ENCODE data around the gene ITPRID2. TPM values are rescaled to one million over a fixed set of nuclear protein-coding genes. Genes with fewer than 3 reads are reported as not detected.

The ITPRID2 gene
- total RNA-seq, 4 donors from 2014 or later = 84.5 to 159 (median 114) TPM

GRCh38 chr2:181902625-181903024, 11.1 kb downstream of the ITPRID2 start:
- H3K9me3 ChIP-seq = no peaks in the 10 kb centered on the region
- TF ChIP-seq POLR2A (IDR thresholded peaks at IDR 0.05) (no peak), CTCF (IDR thresholded peaks at IDR 0.05) (no peak)
- no peak overlapping the region for H3K4me3 ChIP-seq
- DNase-seq = no peak
- intact Hi-C loops (cut with DNase I; ENCODE audit: low total_unique reads) = no loop called here
- no peaks in the 10 kb centered on the region for H3K27me3 ChIP-seq
- H3K27ac ChIP-seq = no peak overlapping the region
- no peaks in the 10 kb centered on the region for H3K36me3 ChIP-seq
- H3K4me1 ChIP-seq = peaks cover 0 to 6% of the 10 kb centered on the region in 2 donors

GRCh38 chr2:181904022-181904632, 12.6 kb downstream of the ITPRID2 start:
- peaks cover 0 to under 1% of the 10 kb centered on the region in 2 donors for H3K4me1 ChIP-seq
- no peak overlapping the region for H3K4me3 ChIP-seq
- intact Hi-C loops (cut with DNase I; ENCODE audit: low total_unique reads) = no loop called here
- H3K27ac ChIP-seq = peak overlapping the region in 1 of 2 donors; percentile 42
- TF ChIP-seq POLR2A (IDR thresholded peaks at IDR 0.05) = no peak
- peak; percentile 42 to 64 (median 60) for TF ChIP-seq CTCF (IDR thresholded peaks at IDR 0.05)
- H3K27me3 ChIP-seq = no peaks in the 10 kb centered on the region
- H3K36me3 ChIP-seq = no peaks in the 10 kb centered on the region
- DNase-seq = no peak
- no peaks in the 10 kb centered on the region for H3K9me3 ChIP-seq

GRCh38 chr2:181907057-181907456, 15.5 kb downstream of the ITPRID2 start:
- Histone ChIP-seq H3K4me1 (peaks cover 0 to 6% of the 10 kb centered on the region in 2 donors), H3K36me3 (no peaks in the 10 kb centered on the region), H3K27ac (no peak overlapping the region), H3K27me3 (no peaks in the 10 kb centered on the region), H3K9me3 (no peaks in the 10 kb centered on the region), H3K4me3 (no peak overlapping the region)
- DNase-seq = no peak
- intact Hi-C loops (cut with DNase I; ENCODE audit: low total_unique reads) = no loop called here
- TF ChIP-seq POLR2A (IDR thresholded peaks at IDR 0.05) = no peak
- no peak for TF ChIP-seq CTCF (IDR thresholded peaks at IDR 0.05)

GRCh38 chr2:181907635-181908034, 16.1 kb downstream of the ITPRID2 start:
- TF ChIP-seq CTCF (IDR thresholded peaks at IDR 0.05) (no peak), POLR2A (IDR thresholded peaks at IDR 0.05) (no peak)
- no peaks in the 10 kb centered on the region for H3K27me3 ChIP-seq
- no peak overlapping the region for H3K4me3 ChIP-seq
- intact Hi-C loops (cut with DNase I; ENCODE audit: low total_unique reads) = no loop called here
- DNase-seq = no peak
- no peaks in the 10 kb centered on the region for H3K9me3 ChIP-seq
- peaks cover 0 to 6% of the 10 kb centered on the region in 2 donors for H3K4me1 ChIP-seq
- no peak overlapping the region for H3K27ac ChIP-seq
- no peaks in the 10 kb centered on the region for H3K36me3 ChIP-seq

GRCh38 chr2:181910028-181910831, 18.7 kb downstream of the ITPRID2 start:
- Histone ChIP-seq H3K4me1 (peaks cover 0 to 6% of the 10 kb centered on the region in 2 donors), H3K9me3 (no peaks in the 10 kb centered on the region), H3K27ac (no peak overlapping the region), H3K36me3 (no peaks in the 10 kb centered on the region), H3K27me3 (no peaks in the 10 kb centered on the region), H3K4me3 (no peak overlapping the region)
- TF ChIP-seq CTCF (IDR thresholded peaks at IDR 0.05) (no peak), POLR2A (IDR thresholded peaks at IDR 0.05) (no peak)
- no peak for DNase-seq
- intact Hi-C loops (cut with DNase I; ENCODE audit: low total_unique reads) = no loop called here

Measured in uterus (tissue), 4 donors.